ENCODE results near the gene IGSF3.

The IGSF3 gene

DNA sequence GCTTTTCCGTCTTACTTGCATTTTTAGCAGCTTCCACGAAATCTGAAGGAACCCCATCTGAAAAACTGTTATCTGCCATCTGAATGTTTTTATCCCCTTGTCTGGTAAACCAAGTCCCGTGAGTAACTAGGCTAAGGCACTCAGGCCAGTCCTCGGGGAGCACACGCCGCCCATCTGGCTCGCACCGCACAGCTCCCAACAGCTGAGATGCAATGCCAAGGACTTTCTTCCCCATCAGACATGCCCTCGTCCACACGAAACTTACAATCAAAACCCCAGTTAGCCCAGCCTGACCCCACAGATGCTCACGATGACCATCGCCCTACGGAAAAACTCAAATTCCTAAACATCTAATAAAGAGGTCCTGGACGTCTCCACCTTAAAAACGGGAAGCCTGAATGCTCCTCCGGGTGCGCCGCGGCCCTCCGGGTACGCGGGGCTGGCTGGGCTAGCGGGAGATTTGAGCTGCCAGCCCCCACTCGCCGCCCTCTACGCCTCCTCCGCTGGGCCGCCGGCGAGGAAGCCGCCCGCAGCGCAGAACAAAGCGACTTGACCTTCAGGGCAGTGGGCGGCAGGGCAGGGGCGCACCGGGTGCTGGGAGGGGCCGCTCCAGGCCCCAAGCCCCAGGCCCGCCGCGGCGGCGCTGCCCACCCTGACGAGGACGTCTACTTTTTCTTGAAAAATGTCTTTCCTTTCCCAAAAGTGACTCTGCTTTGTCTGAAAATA lies 133.4 kb downstream of the IGSF3 start:
- H3K27me3 ChIP-seq (ENCODE audit: insufficient read depth, low read length), result no peaks in the 10 kb centered on the region
- H3K27ac ChIP-seq (ENCODE audit: low read depth, low read length), result no peak overlapping the region
- peaks cover 35% of the 10 kb centered on the region for H3K4me1 ChIP-seq (ENCODE audit: control insufficient read depth, insufficient read depth, low read length, unreplicated experiment)
- H3K4me3 ChIP-seq (ENCODE audit: low read depth, low read length), result no peak overlapping the region
- H3K79me2 ChIP-seq (ENCODE audit: control insufficient read depth, insufficient read depth, low read length, unreplicated experiment), result no peaks in the 10 kb centered on the region
- H3K36me3 ChIP-seq (ENCODE audit: insufficient read depth, low read length), result peaks cover 11% of the 10 kb centered on the region
- no peak overlapping the region for H2AFZ ChIP-seq (ENCODE audit: low read length, unreplicated experiment)

DNA sequence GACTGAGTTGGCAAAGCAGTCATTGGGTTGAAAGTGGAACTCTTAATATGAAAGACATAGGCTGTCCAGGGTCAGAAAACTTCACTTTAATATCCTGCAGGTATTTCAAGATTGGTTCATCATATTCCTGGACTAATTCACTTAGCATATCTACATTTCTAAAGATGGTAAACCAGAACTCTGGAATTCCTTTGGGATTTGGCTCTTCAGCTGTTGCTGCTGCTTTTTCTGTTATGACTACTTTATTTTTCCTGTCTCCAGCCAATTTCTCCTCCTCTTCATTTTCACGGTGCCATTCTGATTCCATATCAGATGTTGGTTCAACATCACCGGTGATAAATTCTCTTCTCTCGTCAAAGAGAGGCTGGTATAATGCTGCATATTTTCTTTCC lies 134.1 kb downstream of the IGSF3 start:
- H3K4me3 ChIP-seq (ENCODE audit: low read depth, low read length), result no peak overlapping the region
- H3K36me3 ChIP-seq (ENCODE audit: insufficient read depth, low read length), result peaks cover 8% of the 10 kb centered on the region
- peaks cover 28% of the 10 kb centered on the region for H3K4me1 ChIP-seq (ENCODE audit: control insufficient read depth, insufficient read depth, low read length, unreplicated experiment)
- H2AFZ ChIP-seq (ENCODE audit: low read length, unreplicated experiment), result no peak overlapping the region
- H3K79me2 ChIP-seq (ENCODE audit: control insufficient read depth, insufficient read depth, low read length, unreplicated experiment), result no peaks in the 10 kb centered on the region
- H3K27ac ChIP-seq (ENCODE audit: low read depth, low read length), result no peak overlapping the region
- H3K27me3 ChIP-seq (ENCODE audit: insufficient read depth, low read length), result no peaks in the 10 kb centered on the region

GRCh38 chr1:116532671-116533428 lies 134.7 kb downstream of the IGSF3 start:
- Histone ChIP-seq H3K4me3 (ENCODE audit: low read depth, low read length) (no peak overlapping the region), H3K36me3 (ENCODE audit: insufficient read depth, low read length) (peaks cover 8% of the 10 kb centered on the region), H2AFZ (ENCODE audit: low read length, unreplicated experiment) (no peak overlapping the region), H3K27ac (ENCODE audit: low read depth, low read length) (no peak overlapping the region), H3K79me2 (ENCODE audit: control insufficient read depth, insufficient read depth, low read length, unreplicated experiment) (no peaks in the 10 kb centered on the region), H3K4me1 (ENCODE audit: control insufficient read depth, insufficient read depth, low read length, unreplicated experiment) (peaks cover 22% of the 10 kb centered on the region), H3K27me3 (ENCODE audit: insufficient read depth, low read length) (no peaks in the 10 kb centered on the region)

DNA sequence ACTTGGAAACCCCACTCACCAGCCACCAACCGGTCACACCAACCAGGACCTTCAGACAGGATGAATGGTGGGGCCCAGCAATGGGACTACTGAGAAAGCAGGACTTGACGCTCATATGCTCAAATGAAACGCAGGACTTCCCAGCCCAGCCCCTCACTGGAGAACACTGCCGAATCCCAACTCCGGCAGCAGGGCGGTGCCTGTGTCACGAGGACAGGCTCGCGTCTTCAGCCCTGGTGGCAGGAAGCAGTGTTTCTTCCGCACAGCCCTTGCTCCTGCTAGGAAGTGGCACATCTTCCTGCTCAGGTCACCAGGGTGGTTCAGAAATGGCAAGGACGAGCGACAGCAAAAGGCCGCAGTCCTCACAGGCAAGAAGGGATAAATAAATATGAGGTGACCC lies 135.6 kb downstream of the IGSF3 start:
- Histone ChIP-seq H3K27me3 (ENCODE audit: insufficient read depth, low read length) (no peaks in the 10 kb centered on the region), H3K79me2 (ENCODE audit: control insufficient read depth, insufficient read depth, low read length, unreplicated experiment) (no peaks in the 10 kb centered on the region), H3K36me3 (ENCODE audit: insufficient read depth, low read length) (peaks cover 14% of the 10 kb centered on the region), H3K27ac (ENCODE audit: low read depth, low read length) (no peak overlapping the region), H3K4me1 (ENCODE audit: control insufficient read depth, insufficient read depth, low read length, unreplicated experiment) (peaks cover 15% of the 10 kb centered on the region), H3K4me3 (ENCODE audit: low read depth, low read length) (no peak overlapping the region), H2AFZ (ENCODE audit: low read length, unreplicated experiment) (no peak overlapping the region)

GRCh38 chr1:116529681-116530080 lies 137.9 kb downstream of the IGSF3 start:
- H3K27me3 ChIP-seq (ENCODE audit: insufficient read depth, low read length), result no peaks in the 10 kb centered on the region
- H3K36me3 ChIP-seq (ENCODE audit: insufficient read depth, low read length), result peaks cover 17% of the 10 kb centered on the region
- H3K4me1 ChIP-seq (ENCODE audit: control insufficient read depth, insufficient read depth, low read length, unreplicated experiment), result peaks cover 5% of the 10 kb centered on the region
- H2AFZ ChIP-seq (ENCODE audit: low read length, unreplicated experiment), result no peak overlapping the region
- no peaks in the 10 kb centered on the region for H3K79me2 ChIP-seq (ENCODE audit: control insufficient read depth, insufficient read depth, low read length, unreplicated experiment)
- no peak overlapping the region for H3K4me3 ChIP-seq (ENCODE audit: low read depth, low read length)
- no peak overlapping the region for H3K27ac ChIP-seq (ENCODE audit: low read depth, low read length)

- Histone ChIP-seq H3K4me3 (ENCODE audit: low read depth, low read length) (no peak overlapping the region), H3K36me3 (ENCODE audit: insufficient read depth, low read length) (peaks cover 18% of the 10 kb centered on the region), H3K4me1 (ENCODE audit: control insufficient read depth, insufficient read depth, low read length, unreplicated experiment) (peaks cover 5% of the 10 kb centered on the region), H3K27me3 (ENCODE audit: insufficient read depth, low read length) (no peaks in the 10 kb centered on the region), H2AFZ (ENCODE audit: low read length, unreplicated experiment) (no peak overlapping the region), H3K79me2 (ENCODE audit: control insufficient read depth, insufficient read depth, low read length, unreplicated experiment) (no peaks in the 10 kb centered on the region), H3K27ac (ENCODE audit: low read depth, low read length) (no peak overlapping the region)
These were observed 138.3 kb downstream of the IGSF3 start for GRCh38 chr1:116529199-116529631.

DNA sequence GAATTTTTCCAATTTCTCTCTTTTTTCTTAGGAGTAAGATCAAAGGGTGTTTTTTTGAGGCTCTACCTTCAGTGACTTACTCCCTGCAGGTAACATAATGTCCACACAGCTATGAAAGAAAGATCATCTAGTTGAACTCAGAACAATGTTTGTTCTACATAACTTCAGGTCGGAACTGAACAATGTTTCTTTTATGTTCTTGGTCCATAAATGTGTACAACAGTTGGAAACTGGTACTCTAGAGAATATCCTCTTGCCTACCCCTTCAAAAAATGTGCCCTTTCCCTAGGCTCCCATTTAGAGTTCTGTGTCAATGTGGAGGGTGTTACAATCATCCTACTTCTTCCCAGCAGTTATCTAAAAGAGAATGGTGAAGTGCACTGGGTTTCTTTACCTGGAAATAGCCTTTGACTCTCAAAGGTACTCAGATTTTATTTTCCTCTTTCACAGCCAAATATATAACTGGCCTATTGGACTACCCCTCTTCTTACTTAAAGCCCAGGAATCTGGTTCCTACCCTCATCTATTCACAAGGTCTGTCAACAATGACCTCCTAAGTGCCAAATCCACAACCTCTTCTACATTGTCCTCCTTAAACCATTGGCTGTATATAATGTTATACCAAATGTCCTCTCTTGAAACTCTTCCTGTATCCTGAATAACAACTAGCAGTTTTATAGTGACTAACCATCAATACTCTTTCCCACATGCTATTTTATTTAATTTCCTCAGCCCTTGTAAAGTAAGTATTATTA lies 139.0 kb downstream of the IGSF3 start:
- Histone ChIP-seq H3K36me3 (ENCODE audit: insufficient read depth, low read length) (peaks cover 15% of the 10 kb centered on the region; the same call in 1 of the 2 replicates), H3K4me3 (ENCODE audit: low read depth, low read length) (no peak overlapping the region), H2AFZ (ENCODE audit: low read length, unreplicated experiment) (no peak overlapping the region), H3K27ac (ENCODE audit: low read depth, low read length) (no peak overlapping the region), H3K79me2 (ENCODE audit: control insufficient read depth, insufficient read depth, low read length, unreplicated experiment) (no peaks in the 10 kb centered on the region), H3K27me3 (ENCODE audit: insufficient read depth, low read length) (no peaks in the 10 kb centered on the region), H3K4me1 (ENCODE audit: control insufficient read depth, insufficient read depth, low read length, unreplicated experiment) (peaks cover 5% of the 10 kb centered on the region)

DNA sequence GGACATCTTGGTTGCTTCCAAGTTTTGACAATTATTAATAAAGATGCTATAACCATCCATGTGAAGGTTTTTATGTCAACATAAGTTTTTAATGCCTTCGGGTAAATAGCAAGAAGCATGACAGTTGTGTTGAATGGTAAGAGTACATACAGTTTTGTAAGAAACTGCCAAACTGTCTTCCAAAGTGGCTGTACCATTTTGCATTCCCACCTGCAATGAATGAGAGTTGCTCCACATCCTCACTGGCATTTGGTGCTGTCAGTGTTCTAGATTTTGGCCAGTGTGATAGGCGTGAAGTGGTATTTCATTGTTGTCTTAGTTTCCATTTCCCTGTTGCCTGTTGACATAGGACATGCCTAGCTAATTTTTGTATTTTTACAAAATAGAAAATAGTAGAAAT lies 142.1 kb downstream of the IGSF3 start:
- H3K27ac ChIP-seq (ENCODE audit: low read depth, low read length), result no peak overlapping the region
- H3K4me1 ChIP-seq (ENCODE audit: control insufficient read depth, insufficient read depth, low read length, unreplicated experiment), result peaks cover 22% of the 10 kb centered on the region
- 0 out of 2 replicates have a peak, but pooled peaks cover 13% of the 10 kb centered on the region for H3K36me3 ChIP-seq (ENCODE audit: insufficient read depth, low read length)
- H3K79me2 ChIP-seq (ENCODE audit: control insufficient read depth, insufficient read depth, low read length, unreplicated experiment), result no peaks in the 10 kb centered on the region
- H3K27me3 ChIP-seq (ENCODE audit: insufficient read depth, low read length), result no peaks in the 10 kb centered on the region
- H2AFZ ChIP-seq (ENCODE audit: low read length, unreplicated experiment), result no peak overlapping the region
- no peak overlapping the region for H3K4me3 ChIP-seq (ENCODE audit: low read depth, low read length)

Measured in ACC112 (cell line).